ENCODE results near the gene KREMEN2. TPM values are rescaled to one million over a fixed set of nuclear protein-coding genes. Genes with fewer than 3 reads are reported as not detected.

KREMEN2 gene
- total and polyA plus RNA-seq, 9 donors, result 0.18 to 0.57 (median 0.23) TPM; not detected in 5

GRCh38 chr16:2923481-2923880 is 40.6 kb upstream of the KREMEN2 start:
- no peaks in the 10 kb centered on the region for H3K36me3 ChIP-seq
- 93 to 94% (median 94%) methylated on average over 14 of the region's 14 CpGs for WGBS, 3 donors
- no peak overlapping the region for H3K27ac ChIP-seq
- no peak for DNase-seq
- H3K4me3 ChIP-seq, result no peak overlapping the region
- peaks cover 4% of the 10 kb centered on the region for H3K4me1 ChIP-seq (ENCODE audit: insufficient read depth)
- no peaks in the 10 kb centered on the region for H3K27me3 ChIP-seq
- H3K9me3 ChIP-seq, result no peaks in the 10 kb centered on the region
- TF ChIP-seq POLR2A (IDR thresholded peaks at IDR 0.05), result no peak
- TF ChIP-seq EP300 (IDR thresholded peaks at IDR 0.05), result no peak
- TF ChIP-seq, protein P1, sequence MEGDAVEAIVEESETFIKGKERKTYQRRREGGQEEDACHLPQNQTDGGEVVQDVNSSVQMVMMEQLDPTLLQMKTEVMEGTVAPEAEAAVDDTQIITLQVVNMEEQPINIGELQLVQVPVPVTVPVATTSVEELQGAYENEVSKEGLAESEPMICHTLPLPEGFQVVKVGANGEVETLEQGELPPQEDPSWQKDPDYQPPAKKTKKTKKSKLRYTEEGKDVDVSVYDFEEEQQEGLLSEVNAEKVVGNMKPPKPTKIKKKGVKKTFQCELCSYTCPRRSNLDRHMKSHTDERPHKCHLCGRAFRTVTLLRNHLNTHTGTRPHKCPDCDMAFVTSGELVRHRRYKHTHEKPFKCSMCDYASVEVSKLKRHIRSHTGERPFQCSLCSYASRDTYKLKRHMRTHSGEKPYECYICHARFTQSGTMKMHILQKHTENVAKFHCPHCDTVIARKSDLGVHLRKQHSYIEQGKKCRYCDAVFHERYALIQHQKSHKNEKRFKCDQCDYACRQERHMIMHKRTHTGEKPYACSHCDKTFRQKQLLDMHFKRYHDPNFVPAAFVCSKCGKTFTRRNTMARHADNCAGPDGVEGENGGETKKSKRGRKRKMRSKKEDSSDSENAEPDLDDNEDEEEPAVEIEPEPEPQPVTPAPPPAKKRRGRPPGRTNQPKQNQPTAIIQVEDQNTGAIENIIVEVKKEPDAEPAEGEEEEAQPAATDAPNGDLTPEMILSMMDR (IDR thresholded peaks at IDR 0.05), result no peak
- intact Hi-C loops (cut with DNase I), result no loop called here

GRCh38 chr16:2924901-2925755 is 38.9 kb upstream of the KREMEN2 start:
- Histone ChIP-seq H3K4me3 (no peak overlapping the region), H3K27me3 (no peaks in the 10 kb centered on the region), H3K36me3 (no peaks in the 10 kb centered on the region), H3K9me3 (no peaks in the 10 kb centered on the region), H3K4me1 (ENCODE audit: insufficient read depth) (peaks cover 1% of the 10 kb centered on the region), H3K27ac (no peak overlapping the region)
- no peak for TF ChIP-seq POLR2A (IDR thresholded peaks at IDR 0.05)
- TF ChIP-seq, protein P1 (IDR thresholded peaks at IDR 0.05), result no peak
- no peak for TF ChIP-seq EP300 (IDR thresholded peaks at IDR 0.05)
- DNase-seq, result no peak
- 77 to 81% (median 77%) methylated on average over 42 of the region's 42 CpGs for WGBS, 3 donors
- intact Hi-C loops (cut with DNase I), result loop anchor here in 1 of 4 donors (5.0 kb wide), 1 partner anchor 48 kb away; no protein-coding TSS in a partner anchor

DNA sequence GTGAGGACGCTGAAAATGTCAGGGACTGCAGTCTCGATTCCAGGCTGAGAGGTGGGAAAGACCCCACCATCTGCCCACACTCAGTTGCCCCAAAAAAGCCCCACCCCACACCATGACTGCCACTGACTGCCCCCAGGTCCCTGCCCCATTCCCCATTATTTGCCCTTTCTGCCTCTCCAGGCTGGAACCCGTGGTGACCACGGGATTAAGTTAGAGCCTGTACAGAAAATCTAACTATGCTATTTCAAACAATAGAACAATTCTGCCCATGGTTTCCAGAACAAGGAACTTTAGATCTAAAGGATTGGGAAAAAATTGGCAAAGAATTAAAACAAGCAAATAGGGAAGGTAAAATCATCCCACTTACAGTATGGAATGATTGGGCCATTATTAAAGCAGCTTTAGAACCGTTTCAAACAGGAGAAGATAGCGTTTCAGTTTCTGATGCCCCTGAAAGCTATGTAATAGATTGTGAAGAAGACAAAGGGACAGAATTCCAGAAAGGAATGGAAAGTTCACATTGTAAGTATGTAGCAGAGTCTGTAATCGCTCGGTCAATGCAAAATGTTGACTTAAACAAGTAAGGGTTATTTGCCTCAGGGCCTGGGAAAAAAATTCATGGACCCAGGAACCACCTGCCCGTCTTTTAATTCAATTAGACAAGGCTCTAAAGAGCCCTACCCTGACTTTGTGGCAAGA is 38.0 kb upstream of the KREMEN2 start:
- Histone ChIP-seq H3K27me3 (no peaks in the 10 kb centered on the region), H3K9me3 (no peaks in the 10 kb centered on the region), H3K36me3 (no peaks in the 10 kb centered on the region), H3K4me1 (ENCODE audit: insufficient read depth) (peaks cover 1% of the 10 kb centered on the region), H3K27ac (no peak overlapping the region), H3K4me3 (no peak overlapping the region)
- no peak for DNase-seq
- 68 to 73% (median 69%) methylated on average over 9 of the region's 9 CpGs for WGBS, 3 donors
- TF ChIP-seq POLR2A (IDR thresholded peaks at IDR 0.05), result no peak
- no peak for TF ChIP-seq EP300 (IDR thresholded peaks at IDR 0.05)
- TF ChIP-seq, protein P1 (IDR thresholded peaks at IDR 0.05), result no peak
- intact Hi-C loops (cut with DNase I), result loop anchor here in 1 of 4 donors (5.0 kb wide), 1 partner anchor 49 kb away; no protein-coding TSS in a partner anchor

- TF ChIP-seq, protein P1 (IDR thresholded peaks at IDR 0.05), result no peak
- no peak for TF ChIP-seq EP300 (IDR thresholded peaks at IDR 0.05)
- TF ChIP-seq POLR2A (IDR thresholded peaks at IDR 0.05), result no peak
- H3K9me3 ChIP-seq, result no peaks in the 10 kb centered on the region
- intact Hi-C loops (cut with DNase I), result loop anchor here in 1 of 4 donors (5.0 kb wide), 1 partner anchor 49 kb away; no protein-coding TSS in a partner anchor
- H3K27me3 ChIP-seq, result no peaks in the 10 kb centered on the region
- H3K4me1 ChIP-seq (ENCODE audit: insufficient read depth), result peaks cover 1% of the 10 kb centered on the region
- DNase-seq, result no peak
- H3K36me3 ChIP-seq, result no peaks in the 10 kb centered on the region
- H3K4me3 ChIP-seq, result no peak overlapping the region
- H3K27ac ChIP-seq, result no peak overlapping the region
- 74 to 76% (median 76%) methylated on average over 5 of the region's 5 CpGs for WGBS, 3 donors
These were observed 37.5 kb upstream of the KREMEN2 start for GRCh38 chr16:2926650-2926999.

All from ovary (tissue), 9 donors.